WI38 (cell line): Measurements from ENCODE around the gene USPL1.

Experiments
- H3K4me3 ChIP-seq: 2 replicates; pipeline ENCODE4 v1.5.1; 2011; ENCODE audit warnings: low read depth, mild to moderate bottlenecking, control low read depth, low read length
- TF ChIP-seq, protein P1 (sequence below): IDR thresholded peaks from 2 replicates; pipeline ENCODE4 v1.5.1; 2012; ENCODE audit warnings: low read depth, mild to moderate bottlenecking, control low read depth, low read length

Gene USPL1

DNA sequence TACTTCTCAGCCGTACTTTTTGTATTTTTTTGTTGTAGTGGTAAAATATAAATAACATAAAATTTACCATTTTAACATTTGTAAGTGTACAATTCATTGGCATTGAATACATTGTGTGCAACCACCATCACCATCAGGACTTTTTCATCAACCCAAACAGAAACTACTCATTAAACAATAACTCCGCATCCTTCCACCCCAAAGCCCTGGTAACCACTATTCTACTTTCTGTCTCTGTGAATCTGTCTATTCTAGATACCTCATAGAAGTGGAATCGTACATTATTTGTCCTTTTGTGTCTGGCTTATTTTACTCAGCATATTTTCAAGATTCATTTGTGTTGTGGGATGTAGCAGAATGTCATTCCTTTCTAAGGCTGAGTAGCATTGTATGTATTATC is 38.5 kb downstream of the USPL1 start:
- no peak overlapping the region for H3K4me3 ChIP-seq
- TF ChIP-seq, protein P1, sequence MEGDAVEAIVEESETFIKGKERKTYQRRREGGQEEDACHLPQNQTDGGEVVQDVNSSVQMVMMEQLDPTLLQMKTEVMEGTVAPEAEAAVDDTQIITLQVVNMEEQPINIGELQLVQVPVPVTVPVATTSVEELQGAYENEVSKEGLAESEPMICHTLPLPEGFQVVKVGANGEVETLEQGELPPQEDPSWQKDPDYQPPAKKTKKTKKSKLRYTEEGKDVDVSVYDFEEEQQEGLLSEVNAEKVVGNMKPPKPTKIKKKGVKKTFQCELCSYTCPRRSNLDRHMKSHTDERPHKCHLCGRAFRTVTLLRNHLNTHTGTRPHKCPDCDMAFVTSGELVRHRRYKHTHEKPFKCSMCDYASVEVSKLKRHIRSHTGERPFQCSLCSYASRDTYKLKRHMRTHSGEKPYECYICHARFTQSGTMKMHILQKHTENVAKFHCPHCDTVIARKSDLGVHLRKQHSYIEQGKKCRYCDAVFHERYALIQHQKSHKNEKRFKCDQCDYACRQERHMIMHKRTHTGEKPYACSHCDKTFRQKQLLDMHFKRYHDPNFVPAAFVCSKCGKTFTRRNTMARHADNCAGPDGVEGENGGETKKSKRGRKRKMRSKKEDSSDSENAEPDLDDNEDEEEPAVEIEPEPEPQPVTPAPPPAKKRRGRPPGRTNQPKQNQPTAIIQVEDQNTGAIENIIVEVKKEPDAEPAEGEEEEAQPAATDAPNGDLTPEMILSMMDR, result no peak

DNA sequence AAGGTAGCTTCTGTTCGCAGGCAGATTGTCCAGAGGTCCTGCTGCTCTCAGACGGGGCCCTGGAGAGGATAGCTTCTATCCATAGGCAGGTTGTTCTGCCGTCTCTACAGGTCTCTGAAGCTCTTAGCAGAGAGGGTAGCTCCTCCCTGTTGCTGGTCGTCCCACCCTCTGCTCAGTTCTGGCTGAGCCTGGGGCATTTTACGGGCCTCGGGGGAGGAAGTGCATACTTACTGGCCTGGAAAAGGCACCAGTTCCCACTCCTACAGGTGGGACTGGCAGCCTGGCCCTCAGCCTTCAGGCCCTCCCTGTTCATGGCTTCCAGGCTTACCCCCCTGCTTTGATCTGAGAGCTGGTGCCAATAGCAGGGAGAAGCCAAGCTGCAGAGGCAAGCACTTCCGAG is 42.3 kb downstream of the USPL1 start:
- TF ChIP-seq, protein P1, result no peak
- no peak overlapping the region for H3K4me3 ChIP-seq

GRCh38 chr13:30660796-30661195 is 43.1 kb downstream of the USPL1 start:
- TF ChIP-seq, protein P1, result no peak

GRCh38 chr13:30664689-30665275 is 47.1 kb downstream of the USPL1 start:
- no peak overlapping the region for H3K4me3 ChIP-seq
- TF ChIP-seq, protein P1, result no peak

More at GRCh38 chr13:30660796-30661195, 43.1 kb downstream of the USPL1 start:
- no peak overlapping the region for H3K4me3 ChIP-seq

- TF ChIP-seq, protein P1, result no peak
- no peak overlapping the region for H3K4me3 ChIP-seq
These were observed 47.9 kb downstream of the USPL1 start for GRCh38 chr13:30665638-30666037.

DNA sequence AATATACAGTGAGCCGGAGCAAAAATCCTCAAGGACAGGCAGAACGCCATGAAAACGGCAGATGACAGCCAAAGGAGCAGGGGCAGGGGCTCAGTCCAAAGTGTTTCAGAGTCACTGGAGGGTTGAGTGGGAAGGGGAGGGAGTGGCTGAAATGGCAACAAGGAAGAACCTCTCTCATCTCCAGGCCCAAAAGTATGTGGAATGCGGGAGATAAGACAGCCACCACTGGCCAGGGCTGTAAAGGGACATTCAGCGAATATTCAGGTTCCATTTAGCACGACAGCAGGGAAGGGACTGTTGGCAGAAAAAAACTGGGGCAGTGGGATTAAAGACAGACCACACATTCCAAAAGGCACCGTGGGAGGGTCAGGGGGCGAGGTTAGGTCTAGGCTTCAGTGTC is 48.4 kb downstream of the USPL1 start:
- TF ChIP-seq, protein P1, result no peak
- H3K4me3 ChIP-seq, result no peak overlapping the region

DNA sequence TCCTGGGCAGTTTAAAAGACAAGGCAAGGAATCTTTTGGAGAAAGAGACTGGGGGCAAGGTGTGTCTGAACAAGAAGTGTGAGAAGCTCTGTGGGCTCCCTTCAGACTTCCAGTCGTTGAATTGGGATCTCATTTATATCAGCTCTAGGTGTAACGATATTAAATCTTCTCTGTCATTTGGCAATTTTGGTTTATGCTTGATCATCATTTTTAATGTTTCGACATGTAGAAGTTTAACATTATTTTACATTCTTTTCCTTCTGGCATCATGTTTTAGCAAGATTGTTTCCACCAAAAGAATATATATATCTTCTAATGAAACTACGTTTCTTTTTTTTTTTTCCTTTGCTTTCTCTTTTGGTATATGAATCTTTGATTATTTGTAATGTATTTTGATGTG is 49.3 kb downstream of the USPL1 start:
- TF ChIP-seq, protein P1, result no peak
- no peak overlapping the region for H3K4me3 ChIP-seq
